GM23338 (cell line): ENCODE data around the gene AFF1. TPM values are rescaled to one million over a fixed set of nuclear protein-coding genes. Genes with fewer than 3 reads are reported as not detected.

Experiments used
- ATAC-seq: fragments of 200-7000 bp; cut with Tn5 transposase; 3 replicates; pipeline ENCODE4 v1.9.1; 2020
- DNase-seq: peaks from one replicate; pipeline ENCODE4 v3.0.0-alpha.2; 2015; ENCODE audit warnings: low spot score
- H2AFZ ChIP-seq: fragments of 200-600 bp; sonication (generic); 2 replicates; pipeline ENCODE4 v1.8.0; 2016; ENCODE audit warnings: antibody characterized with exemption, mild to moderate bottlenecking, moderate library complexity
- H3F3A ChIP-seq: fragments of 200-600 bp; sonication (generic); replicated peaks from 2 replicates; pipeline ENCODE4 v1.8.0; 2017; ENCODE audit warnings: antibody characterized with exemption, mixed run types, low read depth
- H3K27ac ChIP-seq: fragments of 200-600 bp; sonication (generic); 2 replicates; pipeline ENCODE4 v1.6.1; 2016; ENCODE audit warnings: low read depth
- H3K27me3 ChIP-seq: fragments of 200-600 bp; sonication (generic); 2 replicates; pipeline ENCODE4 v1.8.0; 2016; ENCODE audit warnings: mild to moderate bottlenecking, mixed run types, moderate library complexity; ENCODE audit not compliant: insufficient read depth
- H3K36me3 ChIP-seq: fragments of 200-600 bp; sonication (generic); 2 replicates; pipeline ENCODE4 v1.8.0; 2016; ENCODE audit warnings: mild to moderate bottlenecking; ENCODE audit not compliant: insufficient read depth
- H3K4me1 ChIP-seq: fragments of 200-600 bp; sonication (generic); 2 replicates; pipeline ENCODE4 v1.8.0; 2016; ENCODE audit warnings: mild to moderate bottlenecking, moderate library complexity; ENCODE audit not compliant: insufficient read depth
- H3K4me2 ChIP-seq: fragments of 200-600 bp; sonication (generic); 2 replicates; pipeline ENCODE4 v1.7.1; 2017; ENCODE audit warnings: mixed run types
- H3K4me3 ChIP-seq: fragments of 200-600 bp; sonication (generic); 2 replicates; pipeline ENCODE4 v1.6.1; 2016; ENCODE audit warnings: mixed run types
- H3K79me2 ChIP-seq: fragments of 200-600 bp; sonication (generic); replicated peaks from 2 replicates; pipeline ENCODE4 v1.8.0; 2017; ENCODE audit warnings: mild to moderate bottlenecking; ENCODE audit not compliant: insufficient read depth
- H3K9me2 ChIP-seq: fragments of 200-600 bp; sonication (generic); 2 replicates; pipeline ENCODE4 v1.8.0; 2017; ENCODE audit not compliant: insufficient read depth
- H4K20me1 ChIP-seq: fragments of 200-600 bp; sonication (generic); replicated peaks from 2 replicates; pipeline ENCODE4 v1.8.0; 2017; ENCODE audit warnings: mild to moderate bottlenecking; ENCODE audit not compliant: insufficient read depth
- H3K27ac Mint-ChIP-seq: 2 replicates; pipeline ENCODE4 v1.8.0; 2020; ENCODE audit warnings: inconsistent platforms, mild to moderate bottlenecking, moderate library complexity, mixed read lengths
- H3K27me3 Mint-ChIP-seq: 3 replicates; pipeline ENCODE4 v1.8.0; 2022; ENCODE audit warnings: low read depth, mild to moderate bottlenecking, moderate library complexity, mixed read lengths, inconsistent platforms; ENCODE audit not compliant: insufficient read depth, poor library complexity
- H3K36me3 Mint-ChIP-seq: 3 replicates; pipeline ENCODE4 v1.8.0; 2021; ENCODE audit warnings: low read depth, mild to moderate bottlenecking, inconsistent platforms, moderate library complexity, mixed read lengths
- H3K4me1 Mint-ChIP-seq: 3 replicates; pipeline ENCODE4 v1.8.0; 2020; ENCODE audit warnings: mild to moderate bottlenecking, inconsistent platforms, mixed read lengths
- H3K4me3 Mint-ChIP-seq: 3 replicates; pipeline ENCODE4 v1.8.0; 2021; ENCODE audit warnings: moderate library complexity, mild to moderate bottlenecking, inconsistent platforms, mixed read lengths
- H3K9me3 Mint-ChIP-seq: 3 replicates; pipeline ENCODE4 v1.8.0; 2020; ENCODE audit warnings: moderate library complexity, mild to moderate bottlenecking, inconsistent platforms, mixed read lengths
- CREB1 ChIP-seq: fragments of 250-450 bp; sonication (Bioruptor Pico); IDR thresholded peaks from 2 replicates; pipeline ENCODE4 v1.5.0; 2020; ENCODE audit warnings: low read depth, mild to moderate bottlenecking, moderate library complexity
- CTCF ChIP-seq, 2 experiments: fragments of 200-600 bp in 1 of 2; sonication (generic) in 1 of 2; conservative IDR thresholded peaks; 2 replicates each; pipeline versions ENCODE4 v1.5.1 to v1.6.1; 2016 to 2017; ENCODE audit warnings: antibody characterized with exemption in 2 of 2, low read depth in 2 of 2, mild to moderate bottlenecking in 2 of 2, moderate library complexity in 1 of 2
- ETS1 ChIP-seq: IDR thresholded peaks from 2 replicates; pipeline ENCODE4 v1.6.1; 2016; ENCODE audit warnings: antibody characterized with exemption
- EZH2 ChIP-seq: fragments of 200-600 bp; sonication (generic); IDR thresholded peaks from one replicate; pipeline ENCODE4 v1.8.0; 2017; ENCODE audit warnings: antibody characterized with exemption, mild to moderate bottlenecking, low read depth; ENCODE audit not compliant: unreplicated experiment
- NANOG ChIP-seq: IDR thresholded peaks from 2 replicates; pipeline ENCODE4 v1.6.1; 2016; ENCODE audit warnings: antibody characterized with exemption, borderline replicate concordance
- POLR2AphosphoS5 ChIP-seq: IDR thresholded peaks from 2 replicates; pipeline ENCODE4 v1.6.1; 2016; ENCODE audit warnings: antibody characterized with exemption, low read depth
- STAT1 ChIP-seq: IDR thresholded peaks from one replicate; pipeline ENCODE4 v1.6.1; 2016; ENCODE audit warnings: antibody characterized with exemption; ENCODE audit not compliant: unreplicated experiment
- ZNF462 ChIP-seq: fragments of 250-450 bp; sonication (Bioruptor Pico); IDR thresholded peaks from 2 replicates; pipeline ENCODE4 v1.5.0; 2020; ENCODE audit warnings: mild to moderate bottlenecking, moderate library complexity
- polyA plus RNA-seq: library from polyadenylated mRNA; unstranded; fragments of >200 nt; fragmentation: Nextera tagmentation; extraction: Ambion mirVana; gene quantifications from 2 replicates; pipeline ENCODE4 v1.2.1, GENCODE V29; 2016
- total RNA-seq: library from RNA; depleted of rRNA; stranded (reverse); fragments of >200 nt; shearing (Covaris generic); gene quantifications from 2 replicates; pipeline ENCODE4 v1.2.3, GENCODE V29; 2014
- TF ChIP-seq, protein P1 (sequence below): IDR thresholded peaks from one replicate; pipeline ENCODE4 v1.6.1; 2018; ENCODE audit warnings: antibody characterized with exemption; ENCODE audit not compliant: unreplicated experiment

AFF1 gene
- total and polyA plus RNA-seq, 2 experiments from 2014 or later: 42.6 to 67.2 TPM

DNA sequence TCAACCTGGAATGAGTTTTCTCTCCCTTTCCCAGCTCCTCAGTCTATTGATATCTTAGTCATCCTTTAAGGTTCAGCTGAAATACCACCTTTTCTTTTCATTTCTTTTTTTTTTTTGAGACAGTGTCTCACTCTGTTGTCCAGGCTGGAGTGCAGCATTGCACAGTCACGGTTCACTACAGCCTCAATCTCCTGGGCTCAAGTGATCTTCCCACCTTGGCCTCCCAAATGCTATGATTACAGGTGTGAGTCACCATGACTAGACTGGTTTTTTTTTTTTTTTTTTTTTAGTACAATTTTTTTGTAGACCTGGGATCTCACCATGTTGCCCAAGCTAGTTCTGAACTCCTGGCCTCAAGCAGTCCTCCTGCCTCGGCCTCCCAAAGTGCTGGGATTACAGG lies 28.9 kb downstream of the AFF1 start (continued):
- TF ChIP-seq ZNF462 (CRISPR knock-in tag): no peak
- TF ChIP-seq CREB1 (CRISPR knock-in tag): no peak
- no peak for TF ChIP-seq NANOG
- TF ChIP-seq CTCF (conservative IDR thresholded peaks at IDR 0.05; ENCODE audit: low read depth in 2 of 2): no peak
- no peak for TF ChIP-seq EZH2

DNA sequence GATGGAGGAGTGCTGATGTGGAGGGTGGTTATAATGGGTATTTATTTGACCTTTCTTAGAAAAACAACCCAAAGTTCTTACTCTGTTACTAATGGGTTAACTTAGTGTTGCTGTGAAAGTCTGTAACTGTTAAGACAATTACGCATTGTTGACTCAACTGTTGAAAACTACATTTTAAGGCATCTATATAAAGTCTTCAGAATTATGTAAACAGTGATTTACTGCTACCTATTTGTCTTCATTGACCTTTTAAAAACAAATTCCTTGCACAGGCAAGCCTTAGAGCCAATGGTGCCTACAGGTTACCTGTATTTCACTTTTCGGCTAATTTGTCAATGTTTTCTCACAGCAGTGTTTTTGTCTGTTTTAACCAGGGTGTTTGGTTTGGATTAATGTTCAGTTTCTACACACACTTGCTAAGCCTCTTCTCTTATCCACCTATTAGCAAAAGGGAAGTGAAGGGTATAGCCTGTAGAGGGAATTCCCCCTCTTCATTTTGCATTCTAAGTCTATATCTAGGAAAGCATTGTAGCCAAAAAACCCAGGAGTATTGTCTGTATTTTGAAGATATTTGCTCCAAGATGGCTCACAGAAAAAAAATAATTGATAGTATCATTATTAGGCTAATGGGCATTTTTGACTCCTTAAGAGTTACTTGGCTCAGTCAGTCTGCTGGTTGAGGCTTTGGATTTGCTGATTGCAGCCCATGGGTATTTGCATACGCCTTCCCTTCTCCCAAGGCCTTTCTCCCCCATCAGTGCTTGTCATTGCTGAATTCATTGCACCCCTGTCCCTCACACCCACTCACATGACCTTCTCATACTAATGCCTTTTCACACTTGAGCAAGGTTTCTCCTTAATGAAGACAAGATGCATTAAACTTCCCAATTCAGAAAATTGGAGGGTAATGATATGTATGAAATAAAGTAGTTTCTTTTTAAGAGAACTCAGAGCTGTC lies 30.5 kb downstream of the AFF1 start:
- Histone ChIP-seq H3K27ac (peak overlapping the region; percentile 89), H3K4me1 (peaks cover 75% of the 10 kb centered on the region), H3K27me3 (no peaks in the 10 kb centered on the region), H3F3A (peaks cover 2% of the 10 kb centered on the region; the same call in 1 of the 2 replicates), H2AFZ (no peak overlapping the region), H3K79me2 (peaks cover 97% of the 10 kb centered on the region), H3K4me2 (peak overlapping the region; percentile 47), H4K20me1 (no peaks in the 10 kb centered on the region), H3K9me2 (no peaks in the 10 kb centered on the region), H3K36me3 (no peaks in the 10 kb centered on the region), H3K4me3 (no peak overlapping the region)
- Mint-ChIP-seq H3K27ac (peak overlapping the region; percentile 74; the same call in 1 of the 2 replicates), H3K4me1 (peaks cover 39% of the 10 kb centered on the region), H3K36me3 (peaks cover 14% of the 10 kb centered on the region; the same call in 2 of the 3 replicates), H3K27me3 (no peaks in the 10 kb centered on the region), H3K4me3 (0 out of 3 replicates have a peak overlapping the region, but pooled peaks have one; percentile 17), H3K9me3 (no peaks in the 10 kb centered on the region)
- ATAC-seq (peak; percentile 74), DNase-seq (peak; percentile 53)
- TF ChIP-seq ETS1: no peak
- TF ChIP-seq CREB1 (CRISPR knock-in tag): 0 out of 2 replicates have a peak, but pooled peaks have one; percentile 11
- no peak for TF ChIP-seq NANOG
- no peak for TF ChIP-seq STAT1
- no peak for TF ChIP-seq POLR2AphosphoS5
- no peak for TF ChIP-seq EZH2
- TF ChIP-seq, protein P1, sequence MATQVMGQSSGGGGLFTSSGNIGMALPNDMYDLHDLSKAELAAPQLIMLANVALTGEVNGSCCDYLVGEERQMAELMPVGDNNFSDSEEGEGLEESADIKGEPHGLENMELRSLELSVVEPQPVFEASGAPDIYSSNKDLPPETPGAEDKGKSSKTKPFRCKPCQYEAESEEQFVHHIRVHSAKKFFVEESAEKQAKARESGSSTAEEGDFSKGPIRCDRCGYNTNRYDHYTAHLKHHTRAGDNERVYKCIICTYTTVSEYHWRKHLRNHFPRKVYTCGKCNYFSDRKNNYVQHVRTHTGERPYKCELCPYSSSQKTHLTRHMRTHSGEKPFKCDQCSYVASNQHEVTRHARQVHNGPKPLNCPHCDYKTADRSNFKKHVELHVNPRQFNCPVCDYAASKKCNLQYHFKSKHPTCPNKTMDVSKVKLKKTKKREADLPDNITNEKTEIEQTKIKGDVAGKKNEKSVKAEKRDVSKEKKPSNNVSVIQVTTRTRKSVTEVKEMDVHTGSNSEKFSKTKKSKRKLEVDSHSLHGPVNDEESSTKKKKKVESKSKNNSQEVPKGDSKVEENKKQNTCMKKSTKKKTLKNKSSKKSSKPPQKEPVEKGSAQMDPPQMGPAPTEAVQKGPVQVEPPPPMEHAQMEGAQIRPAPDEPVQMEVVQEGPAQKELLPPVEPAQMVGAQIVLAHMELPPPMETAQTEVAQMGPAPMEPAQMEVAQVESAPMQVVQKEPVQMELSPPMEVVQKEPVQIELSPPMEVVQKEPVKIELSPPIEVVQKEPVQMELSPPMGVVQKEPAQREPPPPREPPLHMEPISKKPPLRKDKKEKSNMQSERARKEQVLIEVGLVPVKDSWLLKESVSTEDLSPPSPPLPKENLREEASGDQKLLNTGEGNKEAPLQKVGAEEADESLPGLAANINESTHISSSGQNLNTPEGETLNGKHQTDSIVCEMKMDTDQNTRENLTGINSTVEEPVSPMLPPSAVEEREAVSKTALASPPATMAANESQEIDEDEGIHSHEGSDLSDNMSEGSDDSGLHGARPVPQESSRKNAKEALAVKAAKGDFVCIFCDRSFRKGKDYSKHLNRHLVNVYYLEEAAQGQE: no peak
